HEK293 (cell line): ENCODE measurements around the gene NFATC2IP.

Experiments
- KLF1 ChIP-seq: fragments of 450-650 bp; formaldehyde crosslinking; IDR thresholded peaks from 2 replicates; pipeline ENCODE4 v1.5.1; 2016; ENCODE audit warnings: missing biosample characterization, missing genetic modification characterization
- PBX3 ChIP-seq: sonication (generic); formaldehyde crosslinking; IDR thresholded peaks from 2 replicates; pipeline ENCODE4 v1.8.1; 2022; ENCODE audit warnings: mild to moderate bottlenecking, moderate library complexity, missing genetic modification reagents
- ZBTB1 ChIP-seq: fragments of 450-650 bp; formaldehyde crosslinking; IDR thresholded peaks from 2 replicates; pipeline ENCODE4 v1.5.1; 2016; ENCODE audit warnings: missing biosample characterization, missing genetic modification characterization
- ZNF362 ChIP-seq: fragments of 450-650 bp; formaldehyde crosslinking; IDR thresholded peaks from 2 replicates; pipeline ENCODE4 v1.5.1; 2016; ENCODE audit warnings: missing biosample characterization, missing genetic modification characterization
- TF ChIP-seq, protein P1 (sequence below): fragments of 450-650 bp; formaldehyde crosslinking; IDR thresholded peaks from 2 replicates; pipeline ENCODE4 v1.5.1; 2016; ENCODE audit warnings: missing biosample characterization, missing genetic modification characterization

DNA sequence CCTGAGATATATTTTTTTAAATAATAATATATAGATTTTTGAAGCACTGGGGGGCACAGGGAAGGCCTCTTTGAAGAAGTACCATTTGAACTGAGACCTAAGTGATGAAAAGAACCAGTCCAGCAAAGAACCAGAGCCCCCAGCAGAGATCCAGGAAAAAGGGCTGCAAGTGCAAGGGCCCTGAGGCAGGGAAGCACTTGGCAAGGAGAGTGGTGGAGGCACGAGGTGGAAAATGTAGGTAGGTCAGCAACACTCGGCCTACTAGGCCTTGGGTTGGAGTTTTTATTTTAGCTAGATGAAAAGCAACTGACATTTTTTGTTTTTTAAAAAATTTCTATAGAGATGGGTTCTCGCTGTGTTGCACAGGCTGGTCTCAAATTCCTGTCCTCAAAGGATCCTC, 20.5 kb upstream of the NFATC2IP start:
- TF ChIP-seq, protein P1, sequence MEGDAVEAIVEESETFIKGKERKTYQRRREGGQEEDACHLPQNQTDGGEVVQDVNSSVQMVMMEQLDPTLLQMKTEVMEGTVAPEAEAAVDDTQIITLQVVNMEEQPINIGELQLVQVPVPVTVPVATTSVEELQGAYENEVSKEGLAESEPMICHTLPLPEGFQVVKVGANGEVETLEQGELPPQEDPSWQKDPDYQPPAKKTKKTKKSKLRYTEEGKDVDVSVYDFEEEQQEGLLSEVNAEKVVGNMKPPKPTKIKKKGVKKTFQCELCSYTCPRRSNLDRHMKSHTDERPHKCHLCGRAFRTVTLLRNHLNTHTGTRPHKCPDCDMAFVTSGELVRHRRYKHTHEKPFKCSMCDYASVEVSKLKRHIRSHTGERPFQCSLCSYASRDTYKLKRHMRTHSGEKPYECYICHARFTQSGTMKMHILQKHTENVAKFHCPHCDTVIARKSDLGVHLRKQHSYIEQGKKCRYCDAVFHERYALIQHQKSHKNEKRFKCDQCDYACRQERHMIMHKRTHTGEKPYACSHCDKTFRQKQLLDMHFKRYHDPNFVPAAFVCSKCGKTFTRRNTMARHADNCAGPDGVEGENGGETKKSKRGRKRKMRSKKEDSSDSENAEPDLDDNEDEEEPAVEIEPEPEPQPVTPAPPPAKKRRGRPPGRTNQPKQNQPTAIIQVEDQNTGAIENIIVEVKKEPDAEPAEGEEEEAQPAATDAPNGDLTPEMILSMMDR (tag by site-specific recombination), result no peak
- TF ChIP-seq PBX3, result no peak
- no peak for TF ChIP-seq KLF1
- no peak for TF ChIP-seq ZBTB1 (tag by site-specific recombination)
- no peak for TF ChIP-seq ZNF362 (tag by site-specific recombination)
